Measurements from ENCODE around the gene NME9. TPM values are rescaled to one million over a fixed set of nuclear protein-coding genes. Genes with fewer than 3 reads are reported as not detected.

NME9 gene
- total RNA-seq, 1 experiment from 2014 or later: 0.40 TPM

DNA sequence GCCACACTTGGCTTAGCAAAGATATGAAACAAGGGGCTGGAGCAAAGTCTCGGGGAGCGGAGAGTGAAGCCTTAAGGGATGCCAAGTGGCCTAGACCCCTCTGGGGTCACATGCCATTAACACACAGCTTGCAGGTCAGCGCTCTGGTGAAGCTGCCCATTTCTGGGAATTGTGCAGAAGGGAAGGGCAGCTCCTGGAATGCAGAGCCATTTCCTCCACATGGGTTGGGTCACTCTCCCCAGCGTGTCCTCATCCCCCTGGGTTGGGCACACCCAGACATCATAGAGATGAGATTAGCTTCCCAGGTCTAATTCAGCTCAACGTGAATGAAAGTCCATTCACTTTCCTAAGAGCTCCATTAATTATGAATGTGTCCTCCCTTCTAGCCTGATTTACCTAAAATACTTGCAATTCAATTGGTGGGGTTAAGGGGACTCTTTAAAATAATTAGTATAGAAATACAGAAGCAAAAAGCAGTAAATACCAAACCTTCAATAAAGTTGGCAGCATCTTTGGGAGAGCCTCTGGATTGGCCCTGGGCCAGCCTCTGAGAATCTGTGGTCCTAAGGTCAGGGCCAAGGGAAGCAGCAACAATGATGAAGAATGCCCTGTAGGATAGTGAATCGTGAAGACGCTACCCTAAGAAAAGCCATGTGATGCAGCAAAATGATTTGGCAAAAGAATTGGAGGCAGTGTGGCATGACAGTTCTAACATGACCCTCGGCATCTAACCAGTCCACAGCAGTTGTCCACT lies 36.5 kb upstream of the NME9 start:
- H3K4me1 ChIP-seq (ENCODE audit: insufficient read depth, low read length): no peaks in the 10 kb centered on the region
- no peaks in the 10 kb centered on the region for H4K20me1 ChIP-seq (ENCODE audit: low read length)
- no TSS peak for BruUV-seq (replicated peaks)
- CTCF ChIA-PET: no interaction called here
- TF ChIP-seq, protein P1, sequence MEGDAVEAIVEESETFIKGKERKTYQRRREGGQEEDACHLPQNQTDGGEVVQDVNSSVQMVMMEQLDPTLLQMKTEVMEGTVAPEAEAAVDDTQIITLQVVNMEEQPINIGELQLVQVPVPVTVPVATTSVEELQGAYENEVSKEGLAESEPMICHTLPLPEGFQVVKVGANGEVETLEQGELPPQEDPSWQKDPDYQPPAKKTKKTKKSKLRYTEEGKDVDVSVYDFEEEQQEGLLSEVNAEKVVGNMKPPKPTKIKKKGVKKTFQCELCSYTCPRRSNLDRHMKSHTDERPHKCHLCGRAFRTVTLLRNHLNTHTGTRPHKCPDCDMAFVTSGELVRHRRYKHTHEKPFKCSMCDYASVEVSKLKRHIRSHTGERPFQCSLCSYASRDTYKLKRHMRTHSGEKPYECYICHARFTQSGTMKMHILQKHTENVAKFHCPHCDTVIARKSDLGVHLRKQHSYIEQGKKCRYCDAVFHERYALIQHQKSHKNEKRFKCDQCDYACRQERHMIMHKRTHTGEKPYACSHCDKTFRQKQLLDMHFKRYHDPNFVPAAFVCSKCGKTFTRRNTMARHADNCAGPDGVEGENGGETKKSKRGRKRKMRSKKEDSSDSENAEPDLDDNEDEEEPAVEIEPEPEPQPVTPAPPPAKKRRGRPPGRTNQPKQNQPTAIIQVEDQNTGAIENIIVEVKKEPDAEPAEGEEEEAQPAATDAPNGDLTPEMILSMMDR (conservative IDR thresholded peaks at IDR 0.05; ENCODE audit: low read depth, low read length): no peak
- TF ChIP-seq EZH2phosphoT487 (IDR thresholded peaks at IDR 0.05; ENCODE audit: borderline replicate concordance, low read length): no peak
- TF ChIP-seq EZH2 (IDR thresholded peaks at IDR 0.05; ENCODE audit: low read length, unreplicated experiment): no peak
- H3K9ac ChIP-seq (ENCODE audit: low read length): no peak overlapping the region
- no peak overlapping the region for H3K27ac ChIP-seq (ENCODE audit: low read length)
- intact Hi-C loops (cut with micrococcal nuclease): no loop called here
- POLR2A ChIA-PET (ENCODE audit: unreplicated experiment): no interaction called here
- no peak overlapping the region for H3K4me3 ChIP-seq (ENCODE audit: low read length)
- H3K9me3 ChIP-seq (ENCODE audit: low read length): no peaks in the 10 kb centered on the region
- no peaks in the 10 kb centered on the region for H3K36me3 ChIP-seq (ENCODE audit: low read depth, low read length)
- H3K4me2 ChIP-seq (ENCODE audit: low read length): no peak overlapping the region
- H3K79me2 ChIP-seq (ENCODE audit: low read length): no peaks in the 10 kb centered on the region
- H3K27me3 ChIP-seq (ENCODE audit: low read length): no peaks in the 10 kb centered on the region
- DNase-seq (no peak), ATAC-seq (no peak)
- H3F3A ChIP-seq (ENCODE audit: low read length, unreplicated experiment): no peaks in the 10 kb centered on the region
- H2AFZ ChIP-seq (ENCODE audit: low read length): no peak overlapping the region
- H3K9me2 ChIP-seq (replicated peaks; ENCODE audit: low read length): no peaks in the 10 kb centered on the region

DNA sequence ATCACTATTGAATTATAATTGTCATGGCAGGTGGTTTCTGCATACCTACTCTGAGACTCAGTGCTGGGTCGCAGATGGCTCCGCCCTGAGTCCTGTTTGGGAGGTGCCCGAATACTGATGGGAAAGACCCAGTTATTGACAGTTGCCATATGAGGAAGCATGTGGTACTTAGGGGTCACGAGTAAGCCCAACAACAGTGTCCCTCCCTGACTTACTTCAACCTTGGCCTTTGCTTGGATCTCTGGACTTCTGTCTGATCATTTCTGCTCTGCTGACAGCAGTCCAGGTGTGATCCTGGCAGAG lies 35.6 kb upstream of the NME9 start:
- no peak overlapping the region for H3K4me3 ChIP-seq (ENCODE audit: low read length)
- no peak overlapping the region for H3K27ac ChIP-seq (ENCODE audit: low read length)
- BruUV-seq (replicated peaks): no TSS peak
- H3K36me3 ChIP-seq (ENCODE audit: low read depth, low read length): no peaks in the 10 kb centered on the region
- H2AFZ ChIP-seq (ENCODE audit: low read length): no peak overlapping the region
- H3F3A ChIP-seq (ENCODE audit: low read length, unreplicated experiment): no peaks in the 10 kb centered on the region
- CTCF ChIA-PET: no interaction called here
- H3K9ac ChIP-seq (ENCODE audit: low read length): no peak overlapping the region
- no peaks in the 10 kb centered on the region for H3K9me3 ChIP-seq (ENCODE audit: low read length)
- no peak overlapping the region for H3K4me2 ChIP-seq (ENCODE audit: low read length)
- H3K9me2 ChIP-seq (replicated peaks; ENCODE audit: low read length): no peaks in the 10 kb centered on the region
- no peaks in the 10 kb centered on the region for H3K27me3 ChIP-seq (ENCODE audit: low read length)
- no peaks in the 10 kb centered on the region for H3K4me1 ChIP-seq (ENCODE audit: insufficient read depth, low read length)
- ATAC-seq (no peak), DNase-seq (no peak)
- H3K79me2 ChIP-seq (ENCODE audit: low read length): no peaks in the 10 kb centered on the region
- no peaks in the 10 kb centered on the region for H4K20me1 ChIP-seq (ENCODE audit: low read length)
- POLR2A ChIA-PET (ENCODE audit: unreplicated experiment): no interaction called here
- intact Hi-C loops (cut with micrococcal nuclease): no loop called here
- no peak for TF ChIP-seq EZH2 (IDR thresholded peaks at IDR 0.05; ENCODE audit: low read length, unreplicated experiment)

DNA sequence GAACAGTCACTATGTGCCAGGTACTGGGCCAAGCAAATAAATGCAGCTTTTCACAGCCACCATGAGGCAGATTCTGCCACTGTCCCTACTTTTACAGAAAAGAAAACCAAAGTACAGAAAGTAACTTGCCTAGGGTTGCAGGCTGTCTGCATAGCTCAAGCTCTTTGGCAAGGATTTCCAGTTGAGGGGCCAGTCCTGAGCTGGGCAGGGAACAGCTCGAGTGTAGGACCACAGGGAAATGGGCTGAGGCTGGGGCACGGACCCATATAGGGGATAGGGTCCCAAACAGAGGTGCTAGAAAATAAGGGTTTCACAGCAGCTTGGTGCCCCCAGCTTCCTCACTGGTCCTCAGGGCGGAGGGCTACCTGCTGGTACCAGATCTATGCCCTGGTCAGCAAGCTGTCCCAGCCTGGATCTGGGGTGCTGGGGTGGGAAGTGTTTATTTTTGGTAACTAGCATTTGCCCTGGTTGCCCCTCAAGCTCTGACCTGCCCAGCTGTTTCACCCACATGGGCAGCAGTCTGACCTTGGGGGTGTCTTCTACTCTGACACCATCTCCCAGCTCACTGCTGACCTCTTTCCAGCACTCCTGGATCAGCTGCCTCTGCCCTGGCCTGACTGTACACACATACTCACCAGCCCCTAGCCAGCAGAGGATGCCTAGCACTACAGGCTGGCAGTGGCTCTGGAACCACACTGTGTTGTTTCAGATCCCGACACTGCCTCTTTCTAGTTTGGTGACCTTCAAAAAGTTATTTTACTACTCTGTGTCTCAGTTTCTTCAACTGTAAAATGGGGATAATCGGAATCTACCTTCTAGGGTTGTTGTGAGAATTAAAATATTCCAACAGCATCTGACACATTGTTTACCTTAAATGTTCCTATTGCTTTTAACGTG lies 35.0 kb upstream of the NME9 start:
- Histone ChIP-seq H3K4me2 (ENCODE audit: low read length) (no peak overlapping the region), H3K27ac (ENCODE audit: low read length) (no peak overlapping the region), H2AFZ (ENCODE audit: low read length) (no peak overlapping the region), H3K4me3 (ENCODE audit: low read length) (no peak overlapping the region), H3K9me3 (ENCODE audit: low read length) (no peaks in the 10 kb centered on the region), H3K9ac (ENCODE audit: low read length) (no peak overlapping the region), H3K4me1 (ENCODE audit: insufficient read depth, low read length) (no peaks in the 10 kb centered on the region), H3F3A (ENCODE audit: low read length, unreplicated experiment) (no peaks in the 10 kb centered on the region), H3K9me2 (replicated peaks; ENCODE audit: low read length) (no peaks in the 10 kb centered on the region), H3K36me3 (ENCODE audit: low read depth, low read length) (no peaks in the 10 kb centered on the region), H3K27me3 (ENCODE audit: low read length) (no peaks in the 10 kb centered on the region), H4K20me1 (ENCODE audit: low read length) (no peaks in the 10 kb centered on the region), H3K79me2 (ENCODE audit: low read length) (no peaks in the 10 kb centered on the region)
- TF ChIP-seq EZH2 (IDR thresholded peaks at IDR 0.05; ENCODE audit: low read length, unreplicated experiment) (no peak), EZH2phosphoT487 (IDR thresholded peaks at IDR 0.05; ENCODE audit: borderline replicate concordance, low read length) (no peak)
- TF ChIP-seq, protein P1 (conservative IDR thresholded peaks at IDR 0.05; ENCODE audit: low read depth, low read length): no peak
- ChIA-PET POLR2A (ENCODE audit: unreplicated experiment) (no interaction called here), CTCF (no interaction called here)
- ATAC-seq (no peak), DNase-seq (no peak)
- intact Hi-C loops (cut with micrococcal nuclease): no loop called here
- no TSS peak for BruUV-seq (replicated peaks)

Data from PC-3 (cell line).